ENCODE results near the gene CACNG5.

The CACNG5 gene

DNA sequence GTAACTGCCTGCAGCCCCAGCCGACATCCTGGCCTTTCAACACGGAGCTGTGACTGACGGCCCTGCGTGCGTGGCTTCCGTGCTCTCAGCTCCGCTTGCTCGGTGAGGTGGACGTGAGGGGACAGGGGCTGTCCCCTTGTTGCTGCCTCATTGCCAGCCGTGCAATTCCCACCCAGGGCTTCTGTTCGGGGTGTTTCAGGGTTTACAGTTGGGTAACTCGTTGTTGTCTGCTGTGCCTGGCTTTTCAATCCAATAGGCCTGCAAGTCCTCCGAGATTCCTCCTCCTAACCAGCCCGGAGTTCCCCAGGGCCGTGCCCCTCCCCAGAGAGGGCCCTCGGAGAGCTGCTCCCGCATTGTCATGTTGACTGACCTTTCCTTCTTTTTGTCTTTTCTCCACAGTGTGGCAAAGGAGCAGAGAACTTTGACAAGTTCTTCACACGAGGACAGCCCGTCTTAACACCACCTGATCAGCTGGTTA lies 31.4 kb upstream of the CACNG5 start:
- Histone ChIP-seq H3K4me3 (ENCODE audit: low read depth in 1 of 5, low read length in 5 of 5) (no peak overlapping the region), H3K36me3 (ENCODE audit: control insufficient read depth in 5 of 5, insufficient read depth in 5 of 5, low read length in 5 of 5) (peaks cover 0 to 6% (median 0%) of the 10 kb centered on the region in 5 donors), H3K4me1 (ENCODE audit: control insufficient read depth in 5 of 5, insufficient read depth in 5 of 5, low read length in 5 of 5) (peaks cover 0 to 18% (median 0%) of the 10 kb centered on the region in 5 donors), H3K9me3 (ENCODE audit: control insufficient read depth in 5 of 5, low read length in 5 of 5) (no peaks in the 10 kb centered on the region), H3K9ac (ENCODE audit: low read length in 5 of 5) (no peak overlapping the region), H3K27me3 (ENCODE audit: control insufficient read depth in 5 of 5, insufficient read depth in 4 of 5, low read length in 5 of 5) (peaks cover 0 to 2% (median 0%) of the 10 kb centered on the region in 5 donors), H3K27ac (ENCODE audit: low read depth, low read length) (no peak overlapping the region)

DNA sequence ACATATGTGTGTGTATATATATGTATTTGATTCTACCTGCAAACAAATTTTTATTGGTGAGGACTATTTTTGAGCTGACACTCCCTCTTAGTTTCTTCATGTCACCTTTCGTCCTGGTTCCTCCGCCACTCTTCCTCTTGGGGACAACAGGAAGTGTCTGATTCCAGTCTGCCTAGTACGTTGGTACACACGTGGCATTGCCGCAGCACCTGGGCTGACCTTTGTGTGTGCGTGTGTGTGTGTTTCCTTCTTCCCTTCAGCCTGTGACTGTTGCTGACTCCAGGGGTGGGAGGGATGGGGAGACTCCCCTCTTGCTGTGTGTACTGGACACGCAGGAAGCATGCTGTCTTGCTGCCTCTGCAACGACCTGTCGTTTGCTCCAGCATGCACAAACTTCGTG lies 29.4 kb upstream of the CACNG5 start:
- no peaks in the 10 kb centered on the region for H3K9me3 ChIP-seq (ENCODE audit: control insufficient read depth in 5 of 5, low read length in 5 of 5)
- no peak overlapping the region for H3K27ac ChIP-seq (ENCODE audit: low read depth, low read length)
- peaks cover 0 to 6% (median 0%) of the 10 kb centered on the region in 5 donors for H3K36me3 ChIP-seq (ENCODE audit: control insufficient read depth in 5 of 5, insufficient read depth in 5 of 5, low read length in 5 of 5)
- H3K4me1 ChIP-seq (ENCODE audit: control insufficient read depth in 5 of 5, insufficient read depth in 5 of 5, low read length in 5 of 5), result peaks cover 0 to 18% (median 0%) of the 10 kb centered on the region in 5 donors
- H3K9ac ChIP-seq (ENCODE audit: low read length in 5 of 5), result no peak overlapping the region
- no peak overlapping the region for H3K4me3 ChIP-seq (ENCODE audit: low read depth in 1 of 5, low read length in 5 of 5)
- peaks cover 0 to 2% (median 0%) of the 10 kb centered on the region in 5 donors for H3K27me3 ChIP-seq (ENCODE audit: control insufficient read depth in 5 of 5, insufficient read depth in 4 of 5, low read length in 5 of 5)

DNA sequence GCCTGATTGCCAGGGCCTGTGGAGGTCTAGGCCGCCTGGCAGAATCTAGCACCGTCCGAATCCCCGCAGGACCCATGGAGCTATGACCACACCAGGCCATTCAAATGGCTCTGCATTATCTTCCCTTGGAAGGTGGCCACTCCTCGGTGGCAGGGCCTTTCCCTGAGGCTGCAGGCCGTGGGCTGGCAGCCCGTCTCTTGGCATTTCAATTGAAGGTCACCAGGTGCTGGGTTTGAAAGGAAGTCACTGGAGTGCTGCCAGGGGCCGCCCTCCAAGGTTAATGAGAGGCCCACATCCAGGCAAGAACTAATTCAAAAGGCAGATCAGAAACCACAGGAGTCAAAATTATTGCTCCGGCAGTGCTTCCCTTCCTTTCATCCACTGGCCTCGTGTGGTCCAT lies 27.7 kb upstream of the CACNG5 start:
- no peaks in the 10 kb centered on the region for H3K9me3 ChIP-seq (ENCODE audit: control insufficient read depth in 5 of 5, low read length in 5 of 5)
- H3K36me3 ChIP-seq (ENCODE audit: control insufficient read depth in 5 of 5, insufficient read depth in 5 of 5, low read length in 5 of 5), result peaks cover 0 to 6% (median 0%) of the 10 kb centered on the region in 5 donors
- H3K4me3 ChIP-seq (ENCODE audit: low read depth in 1 of 5, low read length in 5 of 5), result no peak overlapping the region
- peaks cover 0 to 6% (median 3%) of the 10 kb centered on the region in 5 donors for H3K27me3 ChIP-seq (ENCODE audit: control insufficient read depth in 5 of 5, insufficient read depth in 4 of 5, low read length in 5 of 5)
- peaks cover 0 to 18% (median 0%) of the 10 kb centered on the region in 5 donors for H3K4me1 ChIP-seq (ENCODE audit: control insufficient read depth in 5 of 5, insufficient read depth in 5 of 5, low read length in 5 of 5)
- H3K9ac ChIP-seq (ENCODE audit: low read length in 5 of 5), result no peak overlapping the region
- no peak overlapping the region for H3K27ac ChIP-seq (ENCODE audit: low read depth, low read length)

DNA sequence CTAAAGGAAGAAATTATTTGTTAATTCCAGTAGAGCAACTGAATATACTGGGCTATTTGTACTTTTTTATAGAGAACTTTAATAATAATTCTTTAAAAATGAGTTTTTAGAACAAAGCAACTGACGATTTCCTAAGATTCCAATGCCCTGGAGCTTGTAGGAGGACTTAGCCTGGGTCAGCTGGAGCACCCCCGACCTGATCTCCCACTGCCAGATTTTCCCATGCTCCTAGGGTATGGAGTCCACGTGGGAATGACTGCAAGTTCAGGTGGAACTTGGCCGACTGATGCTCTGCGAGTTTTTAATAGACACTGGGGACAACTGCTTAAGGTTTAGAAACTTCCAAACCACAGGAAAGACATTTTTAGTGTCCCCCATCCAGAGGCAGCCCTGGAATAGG lies 25.5 kb upstream of the CACNG5 start:
- Histone ChIP-seq H3K9ac (ENCODE audit: low read length in 5 of 5) (no peak overlapping the region), H3K36me3 (ENCODE audit: control insufficient read depth in 5 of 5, insufficient read depth in 5 of 5, low read length in 5 of 5) (no peaks in the 10 kb centered on the region), H3K27me3 (ENCODE audit: control insufficient read depth in 5 of 5, insufficient read depth in 4 of 5, low read length in 5 of 5) (peaks cover 3 to 9% (median 4%) of the 10 kb centered on the region in 5 donors), H3K27ac (ENCODE audit: low read depth, low read length) (no peak overlapping the region), H3K4me1 (ENCODE audit: control insufficient read depth in 5 of 5, insufficient read depth in 5 of 5, low read length in 5 of 5) (peaks cover 0 to 18% (median 0%) of the 10 kb centered on the region in 5 donors), H3K9me3 (ENCODE audit: control insufficient read depth in 5 of 5, low read length in 5 of 5) (no peaks in the 10 kb centered on the region), H3K4me3 (ENCODE audit: low read depth in 1 of 5, low read length in 5 of 5) (no peak overlapping the region)

DNA sequence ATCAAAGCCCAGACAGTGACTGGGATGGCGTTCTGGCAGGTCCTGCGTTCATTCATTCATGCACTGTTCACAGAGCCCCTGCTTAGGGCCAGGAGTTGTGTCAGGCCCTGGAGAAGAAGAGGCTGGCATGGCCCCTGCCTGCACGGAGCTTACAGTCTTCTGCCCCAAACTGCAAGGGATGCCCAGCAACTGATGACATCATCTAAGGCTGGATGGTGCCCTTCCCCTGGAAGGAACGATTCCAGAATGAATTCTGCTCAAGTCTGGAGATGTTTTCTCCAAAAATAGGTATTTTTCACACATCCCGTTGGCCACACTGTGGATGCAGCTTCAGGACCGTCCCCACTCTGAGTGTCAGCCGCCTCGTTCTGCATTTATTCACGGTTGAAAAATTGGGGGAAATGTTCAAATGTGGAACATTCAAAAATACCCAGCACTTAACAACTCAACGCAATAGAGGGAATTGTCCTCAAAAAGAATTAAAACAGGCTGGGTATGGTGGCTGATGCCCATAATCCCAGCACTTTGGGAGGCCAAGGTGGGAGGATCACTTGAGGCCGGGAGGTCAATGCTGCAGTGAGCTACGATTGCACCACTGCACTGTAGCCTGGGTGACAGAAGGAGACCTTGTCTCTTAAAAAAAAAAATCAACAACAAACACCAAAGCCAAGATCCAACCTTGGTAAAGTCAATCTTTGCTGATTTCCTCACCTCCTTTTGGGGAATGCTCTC lies 23.8 kb upstream of the CACNG5 start:
- no peaks in the 10 kb centered on the region for H3K9me3 ChIP-seq (ENCODE audit: control insufficient read depth in 5 of 5, low read length in 5 of 5)
- H3K4me3 ChIP-seq (ENCODE audit: low read depth in 1 of 5, low read length in 5 of 5), result no peak overlapping the region
- H3K27ac ChIP-seq (ENCODE audit: low read depth, low read length), result no peak overlapping the region
- H3K36me3 ChIP-seq (ENCODE audit: control insufficient read depth in 5 of 5, insufficient read depth in 5 of 5, low read length in 5 of 5), result no peaks in the 10 kb centered on the region
- H3K9ac ChIP-seq (ENCODE audit: low read length in 5 of 5), result no peak overlapping the region
- peaks cover 0 to 13% (median 0%) of the 10 kb centered on the region in 5 donors for H3K4me1 ChIP-seq (ENCODE audit: control insufficient read depth in 5 of 5, insufficient read depth in 5 of 5, low read length in 5 of 5)
- peaks cover 3 to 9% (median 4%) of the 10 kb centered on the region in 5 donors for H3K27me3 ChIP-seq (ENCODE audit: control insufficient read depth in 5 of 5, insufficient read depth in 4 of 5, low read length in 5 of 5)

DNA sequence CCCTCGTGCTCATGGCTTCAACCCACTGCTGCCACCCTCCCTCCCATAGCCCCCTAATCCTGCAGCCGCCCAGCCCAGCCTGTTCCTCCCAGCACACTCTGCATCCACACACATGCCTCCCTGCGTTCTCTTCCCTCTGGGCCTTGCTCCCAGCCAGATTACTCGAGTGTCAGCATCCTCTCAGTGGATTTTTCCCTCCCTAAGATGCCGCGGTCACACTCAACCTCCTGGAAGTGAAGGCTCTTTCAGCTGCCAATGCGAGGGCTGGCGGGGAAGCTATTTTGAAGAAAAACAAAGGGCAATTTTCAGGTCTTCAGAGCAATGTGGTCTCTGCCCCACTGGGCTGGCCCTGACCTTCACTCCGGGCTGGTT lies 23.2 kb upstream of the CACNG5 start:
- peaks cover 0 to 13% (median 0%) of the 10 kb centered on the region in 5 donors for H3K4me1 ChIP-seq (ENCODE audit: control insufficient read depth in 5 of 5, insufficient read depth in 5 of 5, low read length in 5 of 5)
- H3K4me3 ChIP-seq (ENCODE audit: low read depth in 1 of 5, low read length in 5 of 5), result no peak overlapping the region
- peaks cover 3 to 9% (median 4%) of the 10 kb centered on the region in 5 donors for H3K27me3 ChIP-seq (ENCODE audit: control insufficient read depth in 5 of 5, insufficient read depth in 4 of 5, low read length in 5 of 5)
- H3K9ac ChIP-seq (ENCODE audit: low read length in 5 of 5), result no peak overlapping the region
- H3K9me3 ChIP-seq (ENCODE audit: control insufficient read depth in 5 of 5, low read length in 5 of 5), result no peaks in the 10 kb centered on the region
- no peaks in the 10 kb centered on the region for H3K36me3 ChIP-seq (ENCODE audit: control insufficient read depth in 5 of 5, insufficient read depth in 5 of 5, low read length in 5 of 5)
- no peak overlapping the region for H3K27ac ChIP-seq (ENCODE audit: low read depth, low read length)

DNA sequence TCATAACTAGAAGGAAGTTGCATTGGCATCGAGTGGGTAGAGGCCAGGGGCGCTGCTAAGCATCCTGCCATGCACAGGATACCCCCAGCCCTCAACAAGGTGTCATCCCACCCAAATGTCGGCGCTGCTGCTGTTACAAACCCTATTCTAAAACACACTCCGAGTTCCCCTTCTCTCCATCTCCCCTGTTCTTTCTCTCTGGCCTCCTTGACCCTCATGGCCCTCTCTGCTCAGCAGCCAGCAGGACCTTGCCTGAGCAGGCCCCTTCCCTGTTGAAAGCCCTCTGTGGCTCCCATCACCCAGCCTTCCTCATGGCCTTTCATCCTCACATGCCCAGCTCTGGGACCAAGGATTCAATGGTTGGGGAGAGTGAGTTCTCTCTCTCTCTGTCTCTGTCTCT lies 22.3 kb upstream of the CACNG5 start:
- H3K4me1 ChIP-seq (ENCODE audit: control insufficient read depth in 5 of 5, insufficient read depth in 5 of 5, low read length in 5 of 5), result peaks cover 0 to 8% (median 0%) of the 10 kb centered on the region in 5 donors
- no peak overlapping the region for H3K9ac ChIP-seq (ENCODE audit: low read length in 5 of 5)
- no peak overlapping the region for H3K27ac ChIP-seq (ENCODE audit: low read depth, low read length)
- no peaks in the 10 kb centered on the region for H3K36me3 ChIP-seq (ENCODE audit: control insufficient read depth in 5 of 5, insufficient read depth in 5 of 5, low read length in 5 of 5)
- peaks cover 3 to 9% (median 4%) of the 10 kb centered on the region in 5 donors for H3K27me3 ChIP-seq (ENCODE audit: control insufficient read depth in 5 of 5, insufficient read depth in 4 of 5, low read length in 5 of 5)
- H3K9me3 ChIP-seq (ENCODE audit: control insufficient read depth in 5 of 5, low read length in 5 of 5), result peaks cover 0 to 3% (median 0%) of the 10 kb centered on the region in 5 donors
- no peak overlapping the region for H3K4me3 ChIP-seq (ENCODE audit: low read depth in 1 of 5, low read length in 5 of 5)

DNA sequence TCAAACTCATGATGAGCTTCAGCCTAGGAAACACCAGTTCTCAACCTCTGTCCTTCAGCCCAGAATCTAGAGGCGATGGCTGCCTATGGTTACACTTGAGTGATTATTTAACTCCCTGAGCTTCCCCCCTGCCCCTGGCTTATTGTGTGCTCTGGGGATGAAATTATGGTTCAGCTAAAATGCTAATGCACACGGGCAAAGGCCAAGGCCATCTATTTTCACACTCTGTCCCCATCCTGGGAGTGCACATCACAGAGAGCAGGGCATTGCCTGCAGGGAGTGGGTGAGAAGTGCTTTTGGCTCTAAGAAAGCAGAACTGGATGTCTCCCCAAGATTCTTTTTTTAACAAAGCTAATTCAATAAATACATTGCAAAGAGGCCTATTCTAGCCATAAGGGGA lies 21.6 kb upstream of the CACNG5 start:
- Histone ChIP-seq H3K27me3 (ENCODE audit: control insufficient read depth in 5 of 5, insufficient read depth in 4 of 5, low read length in 5 of 5) (peaks cover 3 to 9% (median 4%) of the 10 kb centered on the region in 5 donors), H3K9me3 (ENCODE audit: control insufficient read depth in 5 of 5, low read length in 5 of 5) (peaks cover 0 to 10% (median 6%) of the 10 kb centered on the region in 5 donors), H3K36me3 (ENCODE audit: control insufficient read depth in 5 of 5, insufficient read depth in 5 of 5, low read length in 5 of 5) (no peaks in the 10 kb centered on the region), H3K4me1 (ENCODE audit: control insufficient read depth in 5 of 5, insufficient read depth in 5 of 5, low read length in 5 of 5) (peaks cover 0 to 1% (median 0%) of the 10 kb centered on the region in 5 donors), H3K4me3 (ENCODE audit: low read depth in 1 of 5, low read length in 5 of 5) (no peak overlapping the region), H3K27ac (ENCODE audit: low read depth, low read length) (no peak overlapping the region), H3K9ac (ENCODE audit: low read length in 5 of 5) (no peak overlapping the region)

DNA sequence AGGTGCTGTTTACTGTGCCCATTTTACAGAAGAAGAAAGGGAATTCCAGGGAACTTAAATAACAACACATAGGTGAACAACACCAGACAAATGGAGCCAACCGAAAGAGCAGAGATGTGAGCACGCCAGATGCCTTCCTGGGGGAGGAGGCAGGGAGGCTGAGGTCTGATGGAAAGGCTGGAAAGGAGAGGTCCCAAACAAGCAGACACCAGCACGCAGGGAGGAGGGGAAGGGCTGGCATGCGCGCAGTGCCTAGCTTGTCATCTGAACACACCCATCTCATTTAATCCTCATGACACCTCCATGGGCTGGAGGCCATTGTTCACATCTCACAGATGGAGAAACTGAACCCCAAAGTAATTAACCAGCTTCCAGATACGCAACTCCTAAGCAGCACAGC lies 20.9 kb upstream of the CACNG5 start:
- no peak overlapping the region for H3K4me3 ChIP-seq (ENCODE audit: low read depth in 1 of 5, low read length in 5 of 5)
- H3K9me3 ChIP-seq (ENCODE audit: control insufficient read depth in 5 of 5, low read length in 5 of 5), result peaks cover 0 to 10% (median 7%) of the 10 kb centered on the region in 5 donors
- peaks cover 3 to 9% (median 4%) of the 10 kb centered on the region in 5 donors for H3K27me3 ChIP-seq (ENCODE audit: control insufficient read depth in 5 of 5, insufficient read depth in 4 of 5, low read length in 5 of 5)
- no peaks in the 10 kb centered on the region for H3K4me1 ChIP-seq (ENCODE audit: control insufficient read depth in 5 of 5, insufficient read depth in 5 of 5, low read length in 5 of 5)
- no peak overlapping the region for H3K27ac ChIP-seq (ENCODE audit: low read depth, low read length)
- no peaks in the 10 kb centered on the region for H3K36me3 ChIP-seq (ENCODE audit: control insufficient read depth in 5 of 5, insufficient read depth in 5 of 5, low read length in 5 of 5)
- no peak overlapping the region for H3K9ac ChIP-seq (ENCODE audit: low read length in 5 of 5)

DNA sequence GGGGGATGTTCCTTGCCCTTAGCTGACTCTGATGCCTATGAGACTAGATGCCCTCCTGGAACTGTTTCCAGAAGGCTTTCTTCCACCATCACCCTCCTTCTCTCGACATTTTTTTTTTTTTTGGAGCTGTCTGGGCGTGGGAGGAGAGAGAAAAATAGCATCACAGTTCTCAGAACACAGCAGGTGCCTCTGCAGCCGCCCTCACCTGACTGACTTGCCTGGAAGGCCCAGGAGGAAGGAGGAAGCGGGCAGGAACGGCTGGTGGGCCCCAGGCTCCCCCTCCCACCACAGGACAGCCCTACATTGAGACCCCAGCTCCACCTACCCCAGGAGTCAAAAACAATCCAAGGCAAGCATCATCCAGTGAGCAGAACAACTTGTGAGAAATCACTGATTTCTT lies 20.3 kb upstream of the CACNG5 start:
- Histone ChIP-seq H3K9me3 (ENCODE audit: control insufficient read depth in 5 of 5, low read length in 5 of 5) (peaks cover 0 to 10% (median 7%) of the 10 kb centered on the region in 5 donors), H3K36me3 (ENCODE audit: control insufficient read depth in 5 of 5, insufficient read depth in 5 of 5, low read length in 5 of 5) (no peaks in the 10 kb centered on the region), H3K9ac (ENCODE audit: low read length in 5 of 5) (no peak overlapping the region), H3K27ac (ENCODE audit: low read depth, low read length) (no peak overlapping the region), H3K4me3 (ENCODE audit: low read depth in 1 of 5, low read length in 5 of 5) (no peak overlapping the region), H3K4me1 (ENCODE audit: control insufficient read depth in 5 of 5, insufficient read depth in 5 of 5, low read length in 5 of 5) (peaks cover 0 to 3% (median 0%) of the 10 kb centered on the region in 5 donors), H3K27me3 (ENCODE audit: control insufficient read depth in 5 of 5, insufficient read depth in 4 of 5, low read length in 5 of 5) (peaks cover 3 to 9% (median 4%) of the 10 kb centered on the region in 5 donors)
